Measurements from ENCODE around the gene KLHL3. TPM values are rescaled to one million over a fixed set of nuclear protein-coding genes. Genes with fewer than 3 reads are reported as not detected.

KLHL3 gene
- total RNA-seq, 1 experiment from 2014 or later = 0.58 TPM

- Histone ChIP-seq H3K27me3 (replicated peaks; ENCODE audit: insufficient read depth, low read depth, low read length, poor library complexity) (no peaks in the 10 kb centered on the region), H3K36me3 (ENCODE audit: insufficient read depth, low read length, poor library complexity, severe bottlenecking) (no peaks in the 10 kb centered on the region), H3K4me1 (ENCODE audit: insufficient read depth, low read length, poor library complexity, severe bottlenecking) (peaks cover 4% of the 10 kb centered on the region), H3K9me3 (ENCODE audit: low read depth, low read length, poor library complexity, severe bottlenecking) (no peaks in the 10 kb centered on the region), H3K4me3 (ENCODE audit: low read depth, low read length, poor library complexity, severe bottlenecking) (no peak overlapping the region), H3K27ac (ENCODE audit: low read depth, low read length, poor library complexity, severe bottlenecking) (no peak overlapping the region)
- no peak for DNase-seq (ENCODE audit: low spot score)
- TF ChIP-seq EZH2 (IDR thresholded peaks at IDR 0.05; ENCODE audit: borderline replicate concordance, low read depth, low read length, poor library complexity, severe bottlenecking) (no peak), CTCF (conservative IDR thresholded peaks at IDR 0.05; ENCODE audit: low read depth, low read length) (no peak)
- ChIA-PET POLR2A (ENCODE audit: low non-redundant PET) (no interaction called here), CTCF (no interaction called here)
- intact Hi-C loops (cut with micrococcal nuclease; ENCODE audit: unreplicated experiment) = no loop called here
- BruUV-seq (replicated peaks) = no TSS peak
Measured at GRCh38 chr5:137636830-137637714, 98.8 kb downstream of the KLHL3 start.

GRCh38 chr5:137636099-137636498 is 99.8 kb downstream of the KLHL3 start:
- Histone ChIP-seq H3K36me3 (ENCODE audit: insufficient read depth, low read length, poor library complexity, severe bottlenecking) (no peaks in the 10 kb centered on the region), H3K4me3 (ENCODE audit: low read depth, low read length, poor library complexity, severe bottlenecking) (no peak overlapping the region), H3K4me1 (ENCODE audit: insufficient read depth, low read length, poor library complexity, severe bottlenecking) (peaks cover 4% of the 10 kb centered on the region), H3K9me3 (ENCODE audit: low read depth, low read length, poor library complexity, severe bottlenecking) (no peaks in the 10 kb centered on the region), H3K27me3 (replicated peaks; ENCODE audit: insufficient read depth, low read depth, low read length, poor library complexity) (no peaks in the 10 kb centered on the region), H3K27ac (ENCODE audit: low read depth, low read length, poor library complexity, severe bottlenecking) (no peak overlapping the region)
- intact Hi-C loops (cut with micrococcal nuclease; ENCODE audit: unreplicated experiment) = no loop called here
- no TSS peak for BruUV-seq (replicated peaks)
- no peak for DNase-seq (ENCODE audit: low spot score)
- POLR2A ChIA-PET (ENCODE audit: low non-redundant PET) = no interaction called here
- CTCF ChIA-PET = no interaction called here
- TF ChIP-seq CTCF (conservative IDR thresholded peaks at IDR 0.05; ENCODE audit: low read depth, low read length) (no peak), EZH2 (IDR thresholded peaks at IDR 0.05; ENCODE audit: borderline replicate concordance, low read depth, low read length, poor library complexity, severe bottlenecking) (no peak)

- Histone ChIP-seq H3K27me3 (replicated peaks; ENCODE audit: insufficient read depth, low read depth, low read length, poor library complexity) (no peaks in the 10 kb centered on the region), H3K36me3 (ENCODE audit: insufficient read depth, low read length, poor library complexity, severe bottlenecking) (no peaks in the 10 kb centered on the region), H3K9me3 (ENCODE audit: low read depth, low read length, poor library complexity, severe bottlenecking) (no peaks in the 10 kb centered on the region), H3K4me3 (ENCODE audit: low read depth, low read length, poor library complexity, severe bottlenecking) (no peak overlapping the region), H3K27ac (ENCODE audit: low read depth, low read length, poor library complexity, severe bottlenecking) (no peak overlapping the region), H3K4me1 (ENCODE audit: insufficient read depth, low read length, poor library complexity, severe bottlenecking) (peaks cover 4% of the 10 kb centered on the region)
- no peak for DNase-seq (ENCODE audit: low spot score)
- ChIA-PET CTCF (no interaction called here), POLR2A (ENCODE audit: low non-redundant PET) (no interaction called here)
- BruUV-seq (replicated peaks) = no TSS peak
- TF ChIP-seq EZH2 (IDR thresholded peaks at IDR 0.05; ENCODE audit: borderline replicate concordance, low read depth, low read length, poor library complexity, severe bottlenecking) (no peak), CTCF (conservative IDR thresholded peaks at IDR 0.05; ENCODE audit: low read depth, low read length) (no peak)
- intact Hi-C loops (cut with micrococcal nuclease; ENCODE audit: unreplicated experiment) = no loop called here
Measured at GRCh38 chr5:137635521-137635921, 100.4 kb downstream of the KLHL3 start.

Measured in A673 (cell line).